ENCODE measurements around the gene CDH4. TPM values are rescaled to one million over a fixed set of nuclear protein-coding genes. Genes with fewer than 3 reads are reported as not detected.

Gene CDH4
- total and polyA plus RNA-seq, 9 donors, result 0.12 to 4.4 (median 0.36) TPM

DNA sequence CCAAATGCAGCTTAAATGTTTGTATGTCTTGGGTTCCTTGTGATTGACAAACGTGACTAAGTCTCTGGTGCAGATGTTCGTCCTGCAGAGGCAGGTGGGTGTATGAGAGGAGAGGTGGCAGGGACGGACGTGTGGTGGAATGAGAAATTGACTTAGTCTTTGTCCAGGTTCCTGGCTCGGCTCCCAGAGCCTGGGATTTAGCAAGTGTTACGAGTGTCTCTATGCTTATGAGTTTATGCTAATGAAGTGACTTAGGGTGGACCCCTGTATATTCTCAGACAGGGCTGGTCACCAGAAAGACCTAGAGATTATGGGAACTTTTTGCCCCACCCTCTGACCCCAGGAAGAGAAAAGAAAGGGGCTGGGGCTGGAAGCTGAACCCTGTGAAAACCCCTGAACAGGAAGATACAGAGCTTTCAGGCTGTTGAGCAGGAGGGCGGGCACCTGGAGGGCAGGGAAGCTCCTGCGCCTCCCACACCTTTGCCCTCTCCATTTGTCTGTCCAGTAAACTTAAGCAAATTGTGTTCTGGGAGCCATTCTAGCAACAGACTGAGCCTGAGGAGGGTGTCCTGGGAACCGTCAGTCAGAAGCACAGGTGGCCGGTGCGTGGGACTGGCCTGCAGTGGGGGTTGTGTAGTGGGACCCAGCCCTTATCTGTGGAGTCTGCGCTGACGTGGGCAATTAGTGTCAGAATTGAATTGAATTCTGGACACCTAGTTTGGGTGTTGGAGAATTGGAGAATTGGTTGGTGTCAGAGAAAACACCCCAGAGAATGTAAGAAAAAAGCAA, 362.1 kb downstream of the CDH4 start:
- no peak for DNase-seq
- no peak overlapping the region for H3K27ac ChIP-seq
- no peaks in the 10 kb centered on the region for H3K27me3 ChIP-seq
- no peak overlapping the region for H3K4me3 ChIP-seq
- 44 to 50% (median 48%) methylated on average over 13 of the region's 13 CpGs for WGBS, 3 donors
- no peaks in the 10 kb centered on the region for H3K36me3 ChIP-seq
- H3K4me1 ChIP-seq (ENCODE audit: insufficient read depth), result no peaks in the 10 kb centered on the region
- TF ChIP-seq, protein P1, sequence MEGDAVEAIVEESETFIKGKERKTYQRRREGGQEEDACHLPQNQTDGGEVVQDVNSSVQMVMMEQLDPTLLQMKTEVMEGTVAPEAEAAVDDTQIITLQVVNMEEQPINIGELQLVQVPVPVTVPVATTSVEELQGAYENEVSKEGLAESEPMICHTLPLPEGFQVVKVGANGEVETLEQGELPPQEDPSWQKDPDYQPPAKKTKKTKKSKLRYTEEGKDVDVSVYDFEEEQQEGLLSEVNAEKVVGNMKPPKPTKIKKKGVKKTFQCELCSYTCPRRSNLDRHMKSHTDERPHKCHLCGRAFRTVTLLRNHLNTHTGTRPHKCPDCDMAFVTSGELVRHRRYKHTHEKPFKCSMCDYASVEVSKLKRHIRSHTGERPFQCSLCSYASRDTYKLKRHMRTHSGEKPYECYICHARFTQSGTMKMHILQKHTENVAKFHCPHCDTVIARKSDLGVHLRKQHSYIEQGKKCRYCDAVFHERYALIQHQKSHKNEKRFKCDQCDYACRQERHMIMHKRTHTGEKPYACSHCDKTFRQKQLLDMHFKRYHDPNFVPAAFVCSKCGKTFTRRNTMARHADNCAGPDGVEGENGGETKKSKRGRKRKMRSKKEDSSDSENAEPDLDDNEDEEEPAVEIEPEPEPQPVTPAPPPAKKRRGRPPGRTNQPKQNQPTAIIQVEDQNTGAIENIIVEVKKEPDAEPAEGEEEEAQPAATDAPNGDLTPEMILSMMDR (IDR thresholded peaks at IDR 0.05), result no peak
- TF ChIP-seq POLR2A (IDR thresholded peaks at IDR 0.05), result no peak
- no peak for TF ChIP-seq EP300 (IDR thresholded peaks at IDR 0.05)
- peaks cover 0 to 4% of the 10 kb centered on the region in 2 donors for H3K9me3 ChIP-seq
- intact Hi-C loops (cut with DNase I), result no loop called here

DNA sequence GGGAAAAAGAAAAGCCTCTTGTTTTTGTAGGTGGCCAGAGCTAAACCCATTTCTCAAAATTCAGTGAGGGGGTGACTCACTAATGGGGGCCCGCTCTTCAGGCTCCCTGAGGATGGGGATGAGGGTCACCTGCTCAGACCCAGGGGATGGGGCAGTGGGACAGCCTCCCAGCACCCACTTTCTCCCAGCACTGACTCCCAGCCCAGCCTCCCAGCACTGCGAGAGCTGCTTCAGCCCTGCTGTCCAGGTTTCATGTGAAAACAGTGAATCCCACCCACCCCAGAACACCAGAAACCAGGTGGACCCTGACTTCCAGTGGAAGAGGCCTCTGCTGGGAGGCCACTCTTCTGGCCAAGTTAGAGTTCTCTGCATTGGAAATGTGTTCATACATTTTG, 362.6 kb downstream of the CDH4 start:
- 76 to 80% (median 78%) methylated on average over 2 of the region's 2 CpGs for WGBS, 3 donors

DNA sequence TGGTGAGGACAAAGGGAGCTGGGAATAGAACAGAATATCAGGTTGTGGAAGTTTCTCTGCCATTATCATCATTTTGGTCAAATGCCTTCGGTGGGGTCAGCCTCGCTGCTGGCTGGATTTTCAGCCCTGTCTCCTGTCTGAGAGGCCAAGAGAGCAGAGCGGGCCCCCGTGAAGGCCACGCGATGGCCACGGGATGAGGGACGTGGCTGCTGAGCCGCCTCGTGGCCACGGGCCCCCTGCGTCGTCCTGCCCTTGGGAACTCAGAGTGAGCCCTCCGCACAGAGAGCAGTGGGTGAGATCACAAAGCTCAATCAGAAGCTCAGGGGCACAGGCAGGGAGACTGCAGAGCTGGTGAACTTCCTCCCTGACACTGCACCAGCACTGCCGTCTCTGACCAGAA, 363.7 kb downstream of the CDH4 start:
- H3K4me3 ChIP-seq, result no peak overlapping the region
- no peak overlapping the region for H3K27ac ChIP-seq
- DNase-seq, result no peak
- H3K9me3 ChIP-seq, result peaks cover 0 to 4% of the 10 kb centered on the region in 2 donors
- no peaks in the 10 kb centered on the region for H3K36me3 ChIP-seq
- H3K4me1 ChIP-seq (ENCODE audit: insufficient read depth), result no peaks in the 10 kb centered on the region
- no peaks in the 10 kb centered on the region for H3K27me3 ChIP-seq
- intact Hi-C loops (cut with DNase I), result no loop called here
- TF ChIP-seq EP300 (IDR thresholded peaks at IDR 0.05), result no peak
- no peak for TF ChIP-seq POLR2A (IDR thresholded peaks at IDR 0.05)
- WGBS, 3 donors, result 90 to 95% (median 92%) methylated on average over 14 to 15 of the region's 15 CpGs

More for the DNA sequence above, 362.6 kb downstream of the CDH4 start:
- Histone ChIP-seq H3K4me1 (ENCODE audit: insufficient read depth) (no peaks in the 10 kb centered on the region), H3K27me3 (no peaks in the 10 kb centered on the region), H3K9me3 (peaks cover 0 to 4% of the 10 kb centered on the region in 2 donors), H3K27ac (no peak overlapping the region), H3K4me3 (no peak overlapping the region), H3K36me3 (no peaks in the 10 kb centered on the region)
- TF ChIP-seq, protein P1 (IDR thresholded peaks at IDR 0.05), result no peak
- TF ChIP-seq EP300 (IDR thresholded peaks at IDR 0.05) (no peak), POLR2A (IDR thresholded peaks at IDR 0.05) (no peak)
- intact Hi-C loops (cut with DNase I), result no loop called here
- no peak for DNase-seq

DNA sequence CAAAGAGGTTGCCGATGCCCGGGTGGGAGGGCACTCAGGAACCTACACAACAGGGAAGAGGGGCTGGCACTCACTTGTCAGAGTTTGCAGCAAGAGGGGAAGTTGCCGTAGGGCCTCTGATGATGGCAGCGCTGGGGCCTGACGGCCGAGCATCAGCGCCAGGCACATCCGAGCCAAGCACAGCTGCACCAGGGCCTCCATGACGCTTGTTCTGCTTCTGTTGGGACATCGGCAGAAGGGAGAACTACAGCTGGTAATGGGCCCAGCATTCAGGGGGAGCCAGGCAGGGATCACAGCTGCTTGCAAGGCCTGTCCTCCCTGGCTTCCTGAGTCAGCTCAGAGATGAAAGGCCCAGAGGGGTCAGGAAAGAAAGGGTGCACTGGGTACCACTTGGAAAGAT, 367.7 kb downstream of the CDH4 start:
- no peaks in the 10 kb centered on the region for H3K9me3 ChIP-seq
- TF ChIP-seq, protein P1 (IDR thresholded peaks at IDR 0.05), result no peak
- TF ChIP-seq POLR2A (IDR thresholded peaks at IDR 0.05) (no peak), EP300 (IDR thresholded peaks at IDR 0.05) (no peak)
- H3K36me3 ChIP-seq, result no peaks in the 10 kb centered on the region
- intact Hi-C loops (cut with DNase I), result no loop called here
- no peak for DNase-seq
- H3K27ac ChIP-seq, result no peak overlapping the region
- H3K4me3 ChIP-seq, result no peak overlapping the region
- peaks cover 2% of the 10 kb centered on the region for H3K4me1 ChIP-seq (ENCODE audit: insufficient read depth)
- H3K27me3 ChIP-seq, result no peaks in the 10 kb centered on the region
- WGBS, 3 donors, result 88 to 93% (median 91%) methylated on average over 4 to 10 of the region's 10 CpGs

DNA sequence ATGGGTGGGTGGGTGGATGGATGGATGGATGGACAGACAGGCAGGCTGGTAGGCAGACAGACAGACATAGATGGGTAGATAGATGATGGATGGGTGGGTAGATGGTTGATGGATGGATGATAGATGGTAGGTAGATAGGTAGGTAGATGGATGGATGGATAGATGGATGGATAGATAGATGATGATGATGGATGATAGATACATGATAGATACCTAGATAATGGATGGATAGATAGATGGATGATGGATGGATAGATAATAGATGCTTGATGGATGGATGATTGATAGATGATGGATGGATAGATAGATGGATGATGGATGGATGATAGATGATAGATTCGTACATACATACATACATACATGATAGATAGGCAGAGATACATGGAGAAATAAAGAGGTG, 368.1 kb downstream of the CDH4 start:
- Histone ChIP-seq H3K4me1 (ENCODE audit: insufficient read depth) (peaks cover 2% of the 10 kb centered on the region), H3K9me3 (no peaks in the 10 kb centered on the region), H3K36me3 (no peaks in the 10 kb centered on the region), H3K27me3 (no peaks in the 10 kb centered on the region), H3K4me3 (no peak overlapping the region), H3K27ac (no peak overlapping the region)
- 0% methylated on average over 1 of the region's 1 CpG for WGBS, 3 donors
- intact Hi-C loops (cut with DNase I), result no loop called here
- TF ChIP-seq EP300 (IDR thresholded peaks at IDR 0.05), result no peak
- TF ChIP-seq, protein P1 (IDR thresholded peaks at IDR 0.05), result no peak
- TF ChIP-seq POLR2A (IDR thresholded peaks at IDR 0.05), result no peak
- no peak for DNase-seq

Data from ovary (tissue), 9 donors.